Adrenal gland (tissue), 12 donors: ENCODE measurements around the gene MCAM. TPM values are rescaled to one million over a fixed set of nuclear protein-coding genes. Genes with fewer than 3 reads are reported as not detected.

Experiments
- DNase-seq, 7 donors: peaks; one replicate each; pipeline ENCODE4 v3.0.0-alpha.2; 2019 to 2020
- H3K27ac ChIP-seq, 5 donors: fragments of 200-600 bp; sonication (generic) in 4 of 5; 1 replicate in 3 of 5; 2 replicates in 2 of 5; pipeline versions ENCODE4 v1.5.1 to v1.8.0; 2016 to 2020; ENCODE audit warnings: mild to moderate bottlenecking in 1 of 5
- H3K27me3 ChIP-seq: fragments of 200-600 bp; 2 replicates; pipeline ENCODE4 v1.8.0; 2021
- H3K36me3 ChIP-seq, 2 donors: fragments of 200-600 bp; replicated peaks in 1 of 2; 1 replicate in 1 of 2; 2 replicates in 1 of 2; pipeline versions ENCODE4 v1.5.1 to v1.8.0; 2018 to 2022
- H3K4me1 ChIP-seq, 2 donors: fragments of 200-600 bp; replicated peaks in 1 of 2; 1 replicate in 1 of 2; 2 replicates in 1 of 2; pipeline versions ENCODE4 v1.5.1 to v1.8.0; 2018 to 2021
- H3K4me3 ChIP-seq, 4 donors: fragments of 200-600 bp; sonication (generic) in 3 of 4; one replicate each; pipeline ENCODE4 v1.5.1; 2016 to 2018
- H3K9me3 ChIP-seq, 3 donors: fragments of 200-600 bp; sonication (generic) in 1 of 3; replicated peaks in 1 of 3; 1 replicate in 2 of 3; 2 replicates in 1 of 3; pipeline versions ENCODE4 v1.5.1 to v1.8.0; 2016 to 2021
- CTCF ChIP-seq, 6 experiments: fragments of 450-650 bp in 4 of 6; fragments of 200-600 bp in 2 of 6; sonication (generic) in 1 of 6; IDR thresholded peaks; 1 replicate in 5 of 6; 2 replicates in 1 of 6; pipeline versions ENCODE4 v1.5.1 to v1.8.0; 2016 to 2021; ENCODE audit warnings: antibody characterized with exemption in 6 of 6, mild to moderate bottlenecking in 2 of 6, moderate library complexity in 1 of 6
- POLR2A ChIP-seq, 2 donors: fragments of 450-650 bp; IDR thresholded peaks; one replicate each; pipeline ENCODE4 v1.6.1; 2017; ENCODE audit warnings: antibody characterized with exemption in 2 of 2, mild to moderate bottlenecking in 2 of 2, moderate library complexity in 1 of 2
- WGBS, 4 donors: extraction: QIAGEN DNeasy Blood & Tissue Kit in 2 of 4; methylation state at CpG; one replicate each; pipeline versions ENCODE4 v1.1.5 to v1.1.7; 2013 to 2017; 5-methylcytosine and 5-hydroxymethylcytosine counted together
- intact Hi-C, 2 donors: fragments of 100-400 bp; cut with DNase I; formaldehyde crosslinking; loops; one replicate each; pipeline versions ENCODE4 v1.14.1 to v1.15.0; 2022 to 2023
- polyA plus RNA-seq, 3 donors: library from polyadenylated mRNA; stranded (reverse); fragments of 200-250 nt in 2 of 3; fragments of 350-450 nt in 1 of 3; fragmentation: Illumina TruSeq in 1 of 3; extraction: RNeasy Lipid Tissue Mini Kit (QIAGEN cat#74804) in 1 of 3; gene quantifications; one replicate each; pipeline ENCODE4 v1.2.3, GENCODE V29; 2013 to 2014
- total RNA-seq, 9 donors: library from RNA; depleted of rRNA in 4 of 9; stranded (reverse); fragments of >200 nt in 4 of 9; fragments of 120-200 nt in 1 of 9; fragmentation: NEBNext Ultra II Directional in 1 of 9; extraction: Animal tissue kit (Norgen Biotek cat#: 25700) in 1 of 9; gene quantifications; one replicate each; pipeline versions ENCODE4 v1.1.0 to v1.2.4, GENCODE V29; 2013 to 2023
- donor health status: healthy with polysubstance abuse.
- donor health status: Bipolar disorder and iron deficiency.
- donor health status: DM: yes; HTN: yes; CAD: no.
- donor health status: DM: no; HTN: no; CAD: no.
- donor health status: DM: no; HTN: no; CAD: no.
- donor health status: DM: yes; HTN: yes; CAD: no.

The MCAM gene
- total and polyA plus RNA-seq, 12 donors: 12.1 to 143 (median 32.1) TPM

GRCh38 chr11:119339589-119340334, 22.8 kb upstream of the MCAM start:
- peak; percentile 58 to 89 (median 76) for TF ChIP-seq CTCF (IDR thresholded peaks at IDR 0.05)
- no peak for TF ChIP-seq POLR2A (IDR thresholded peaks at IDR 0.05)
- H3K27ac ChIP-seq: peak overlapping the region in 4 of 5 donors; percentile 42 to 87 (median 74)
- H3K4me1 ChIP-seq: peaks cover 23 to 49% of the 10 kb centered on the region in 2 donors
- peak overlapping the region in 2 of 4 donors; percentile 45 to 72 for H3K4me3 ChIP-seq
- H3K36me3 ChIP-seq: peaks cover 0 to 11% of the 10 kb centered on the region in 2 donors
- WGBS, 4 donors: 5% methylated on average over 33 to 86 of the region's 86 CpGs; no CpG with 5 or more reads in 1 of the 4 donors
- DNase-seq: peak in 5 of 7 donors; percentile 69 to 78 (median 73)
- no peaks in the 10 kb centered on the region for H3K27me3 ChIP-seq
- H3K9me3 ChIP-seq: no peaks in the 10 kb centered on the region
- intact Hi-C loops: loop anchor here in 1 of 2 donors (5.0 to 10.0 kb wide), 3 partner anchors 38 to 135 kb away; partner anchors contain the start of gene CBL

GRCh38 chr11:119338965-119339588, 22.1 kb upstream of the MCAM start:
- intact Hi-C loops: loop anchor here in 1 of 2 donors (10.0 kb wide), 2 partner anchors 64 to 134 kb away; partner anchors contain the start of gene CBL
- H3K27me3 ChIP-seq: no peaks in the 10 kb centered on the region
- TF ChIP-seq POLR2A (IDR thresholded peaks at IDR 0.05) (no peak), CTCF (IDR thresholded peaks at IDR 0.05) (no peak)
- 43 to 59% (median 49%) methylated on average over 4 to 11 of the region's 11 CpGs for WGBS, 4 donors
- H3K4me3 ChIP-seq: peak overlapping the region in 2 of 4 donors; percentile 45 to 72
- H3K27ac ChIP-seq: no peak overlapping the region
- H3K9me3 ChIP-seq: no peaks in the 10 kb centered on the region
- no peak for DNase-seq
- peaks cover 0 to 11% of the 10 kb centered on the region in 2 donors for H3K36me3 ChIP-seq
- peaks cover 23 to 50% of the 10 kb centered on the region in 2 donors for H3K4me1 ChIP-seq

- TF ChIP-seq CTCF (IDR thresholded peaks at IDR 0.05): peak; percentile 61 to 76 (median 70)
- TF ChIP-seq POLR2A (IDR thresholded peaks at IDR 0.05): no peak
- peak in 6 of 7 donors; percentile 60 to 85 (median 77) for DNase-seq
- no peaks in the 10 kb centered on the region for H3K9me3 ChIP-seq
- intact Hi-C loops: loop anchor here in 1 of 2 donors (10.0 kb wide), 2 partner anchors 64 to 134 kb away; partner anchors contain the start of gene CBL
- no peaks in the 10 kb centered on the region for H3K27me3 ChIP-seq
- H3K4me1 ChIP-seq: peaks cover 23 to 50% of the 10 kb centered on the region in 2 donors
- H3K27ac ChIP-seq: peak overlapping the region in 1 of 5 donors; percentile 23
- 12 to 37% (median 15%) methylated on average over 6 to 17 of the region's 17 CpGs for WGBS, 4 donors
- H3K36me3 ChIP-seq: peaks cover 0 to 11% of the 10 kb centered on the region in 2 donors
- no peak overlapping the region for H3K4me3 ChIP-seq
Observed at GRCh38 chr11:119338318-119338890, 21.5 kb upstream of the MCAM start.
